Mucosa of descending colon (tissue), 3 donors: ENCODE data around the gene TEX26. TPM values are rescaled to one million over a fixed set of nuclear protein-coding genes. Genes with fewer than 3 reads are reported as not detected.

Experiments
- ATAC-seq: fragments of 200-7000 bp; cut with Tn5 transposase; one replicate; pipeline ENCODE4 v1.9.1; 2020; ENCODE audit warnings: mild to moderate bottlenecking, moderate library complexity
- DNase-seq, 3 donors: peaks; one replicate each; pipeline ENCODE4 v3.0.0-alpha.2; 2020
- H3K36me3 ChIP-seq: fragments of 200-600 bp; one replicate; pipeline ENCODE4 v1.8.0; 2021; ENCODE audit warnings: low read depth, mild to moderate bottlenecking
- H3K4me1 ChIP-seq: fragments of 200-600 bp; one replicate; pipeline ENCODE4 v1.8.0; 2021; ENCODE audit warnings: low read depth, mild to moderate bottlenecking
- H3K4me3 ChIP-seq: fragments of 200-600 bp; one replicate; pipeline ENCODE4 v1.8.0; 2021; ENCODE audit warnings: mild to moderate bottlenecking
- H3K9me3 ChIP-seq: fragments of 200-600 bp; one replicate; pipeline ENCODE4 v1.8.0; 2021; ENCODE audit warnings: mild to moderate bottlenecking
- CTCF ChIP-seq: fragments of 200-600 bp; IDR thresholded peaks from one replicate; pipeline ENCODE4 v1.8.0; 2022; ENCODE audit warnings: antibody characterized with exemption, mild to moderate bottlenecking
- intact Hi-C, 2 donors: fragments of 100-400 bp; cut with DNase I in 1 of 2; cut with micrococcal nuclease in 1 of 2; formaldehyde crosslinking; loops; one replicate each; pipeline versions ENCODE4 v1.11.0 to v1.11.1; 2022; cut with DNase I, micrococcal nuclease
- total RNA-seq, 3 donors: library from RNA; stranded (reverse); fragmentation: NEBNext Ultra II Directional in 2 of 3; extraction: Animal tissue kit (Norgen Biotek cat#: 25700) in 2 of 3; gene quantifications; one replicate each; pipeline versions ENCODE4 v1.2.1 to v1.2.4, GENCODE V29; 2021 to 2023
- donor health status: DM: no; HTN: no; CAD: no; lungs with moderate emphysema.
- donor health status: DM: no; HTN: no; CAD: no.
- donor health status: DM: no; HTN: yes; CAD: no.

TEX26 gene
- total RNA-seq, 3 donors from 2014 or later, result not detected

GRCh38 chr13:31022928-31023530 is 90.6 kb downstream of the TEX26 start:
- no peaks in the 10 kb centered on the region for H3K9me3 ChIP-seq
- intact Hi-C loops, result no loop called here
- TF ChIP-seq CTCF, result no peak
- H3K4me3 ChIP-seq, result no peak overlapping the region
- no peaks in the 10 kb centered on the region for H3K36me3 ChIP-seq
- ATAC-seq (no peak), DNase-seq (no peak)
- H3K4me1 ChIP-seq, result no peaks in the 10 kb centered on the region

Other genes with a start within 250 kb of the TEX26 start
- gene ALOX5AP, start 197.1 kb upstream of the TEX26 start, total RNA-seq, result 10 to 100 TPM in 2 of 3 donors, 1 to 10 TPM in 1; 5.1 to 13.8 (median 11.8) TPM
- gene MEDAG, start 26.4 kb upstream of the TEX26 start, total RNA-seq, result 10 to 100 TPM in 1 of 3 donors, 1 to 10 TPM in 1, under 1 TPM in 1; 0.46 to 11.0 (median 8.9) TPM
- 10 to 100 TPM; 24.3 to 80.0 (median 44.0) TPM for gene HSPH1, start 229.2 kb downstream of the TEX26 start, total RNA-seq